C1 segment of cervical spinal cord (tissue), 14 donors: Measurements from ENCODE around the gene PRELID1.
A peak's percentile ranks its signal among the peaks of the same experiment; 100 is the strongest.
"Not testable (repeated sequence)": the region's sequence is repeated elsewhere in the genome, so short reads cannot be mapped to it uniquely, and the experiment has no call there.

Experiments used
- DNase-seq, 14 donors: peaks; one replicate each; lab custom pipeline; 2025; lab: John Stamatoyannopoulos, UW

The PRELID1 gene

GRCh38 chr5:177303121-177303924 lies at the start of gene PRELID1, which contains the start of gene RAB24:
PRELID1 (plus strand) TSS chr5:177303799; CDS start chr5:177303986, 187 bp downstream.
RAB24 (minus strand) TSS chr5:177303719; CDS start chr5:177303288, 431 bp downstream.
- DNase-seq, result peak in 13 of 14 donors; percentile 34 to 90 (median 73)

- DNase-seq, result no peak
Observed at GRCh38 chr5:177256296-177256695, 47.3 kb upstream of the PRELID1 start.

GRCh38 chr5:177258711-177259110 lies 44.9 kb upstream of the PRELID1 start:
- DNase-seq, result not testable (repeated sequence)

- no peak for DNase-seq
Observed at GRCh38 chr5:177260961-177261360, 42.6 kb upstream of the PRELID1 start.

- no peak for DNase-seq
Observed at GRCh38 chr5:177261510-177261909, 42.1 kb upstream of the PRELID1 start.

- DNase-seq, result no peak
Observed at GRCh38 chr5:177264178-177264577, 39.4 kb upstream of the PRELID1 start.

- no peak for DNase-seq
Observed at GRCh38 chr5:177265395-177265794, 38.2 kb upstream of the PRELID1 start.

GRCh38 chr5:177269232-177269895 lies 34.2 kb upstream of the PRELID1 start:
- no peak for DNase-seq

- DNase-seq, result no peak
Observed at GRCh38 chr5:177269976-177270375, 33.6 kb upstream of the PRELID1 start.

GRCh38 chr5:177270653-177271052 lies 32.9 kb upstream of the PRELID1 start:
- no peak for DNase-seq

- no peak for DNase-seq
Observed at GRCh38 chr5:177271113-177271512, 32.5 kb upstream of the PRELID1 start.

GRCh38 chr5:177275883-177276282 lies 27.7 kb upstream of the PRELID1 start:
- no peak for DNase-seq

GRCh38 chr5:177276886-177277285 lies 26.7 kb upstream of the PRELID1 start:
- no peak for DNase-seq

- DNase-seq, result no peak
Observed at GRCh38 chr5:177288191-177288590, 15.4 kb upstream of the PRELID1 start.

- DNase-seq, result no peak
Observed at GRCh38 chr5:177290816-177291596, 12.6 kb upstream of the PRELID1 start.

GRCh38 chr5:177291735-177292134 lies 11.9 kb upstream of the PRELID1 start:
- DNase-seq, result no peak

- no peak for DNase-seq
Observed at GRCh38 chr5:177293819-177294581, 9.6 kb upstream of the PRELID1 start.

GRCh38 chr5:177294632-177295031 lies 9.0 kb upstream of the PRELID1 start:
- DNase-seq, result peak in 1 of 14 donors; percentile 39

- no peak for DNase-seq
Observed at GRCh38 chr5:177295924-177296323, 7.7 kb upstream of the PRELID1 start.

- no peak for DNase-seq
Observed at GRCh38 chr5:177296581-177296980, 7.0 kb upstream of the PRELID1 start.

GRCh38 chr5:177297922-177298321 lies 5.7 kb upstream of the PRELID1 start:
- no peak for DNase-seq
